Endothelial cell (in vitro differentiated cells): Measurements from ENCODE around the gene USP10. TPM values are rescaled to one million over a fixed set of nuclear protein-coding genes. Genes with fewer than 3 reads are reported as not detected.

Experiments
- DNase-seq: peaks from one replicate; pipeline ENCODE4 v3.0.0; 2021; ENCODE audit warnings: low spot score
- H3K27ac Mint-ChIP-seq: one replicate; pipeline ENCODE4 v1.8.0; 2021; ENCODE audit warnings: mixed read lengths, inconsistent platforms; ENCODE audit not compliant: unreplicated experiment
- H3K27me3 Mint-ChIP-seq: one replicate; pipeline ENCODE4 v1.8.0; 2021; ENCODE audit warnings: mild to moderate bottlenecking, moderate library complexity, mixed read lengths, inconsistent platforms; ENCODE audit not compliant: unreplicated experiment
- H3K36me3 Mint-ChIP-seq: one replicate; pipeline ENCODE4 v1.8.0; 2021; ENCODE audit warnings: mild to moderate bottlenecking, low read depth, mixed read lengths, inconsistent platforms; ENCODE audit not compliant: unreplicated experiment
- H3K4me1 Mint-ChIP-seq: one replicate; pipeline ENCODE4 v1.8.0; 2021; ENCODE audit warnings: mild to moderate bottlenecking, mixed read lengths, inconsistent platforms; ENCODE audit not compliant: unreplicated experiment
- H3K4me3 Mint-ChIP-seq: one replicate; pipeline ENCODE4 v1.8.0; 2021; ENCODE audit warnings: mild to moderate bottlenecking, mixed read lengths, inconsistent platforms; ENCODE audit not compliant: unreplicated experiment
- H3K9me3 Mint-ChIP-seq: one replicate; pipeline ENCODE4 v1.8.0; 2021; ENCODE audit warnings: mixed read lengths, inconsistent platforms; ENCODE audit not compliant: unreplicated experiment
- total RNA-seq: library from RNA; stranded (reverse); fragmentation: NEBNext Ultra II Directional; extraction: Animal tissue kit (Norgen Biotek cat#: 25700); gene quantifications from one replicate; pipeline ENCODE4 v1.2.1, GENCODE V29; 2021; ENCODE audit not compliant: unreplicated experiment
- TF ChIP-seq, protein P1 (sequence below): fragments of 200-600 bp; sonication (generic); IDR thresholded peaks from one replicate; pipeline ENCODE4 v1.5.0; 2021; ENCODE audit warnings: antibody characterized with exemption; ENCODE audit not compliant: unreplicated experiment

Gene USP10
- total RNA-seq, 1 donor from 2014 or later: 81.2 TPM

DNA sequence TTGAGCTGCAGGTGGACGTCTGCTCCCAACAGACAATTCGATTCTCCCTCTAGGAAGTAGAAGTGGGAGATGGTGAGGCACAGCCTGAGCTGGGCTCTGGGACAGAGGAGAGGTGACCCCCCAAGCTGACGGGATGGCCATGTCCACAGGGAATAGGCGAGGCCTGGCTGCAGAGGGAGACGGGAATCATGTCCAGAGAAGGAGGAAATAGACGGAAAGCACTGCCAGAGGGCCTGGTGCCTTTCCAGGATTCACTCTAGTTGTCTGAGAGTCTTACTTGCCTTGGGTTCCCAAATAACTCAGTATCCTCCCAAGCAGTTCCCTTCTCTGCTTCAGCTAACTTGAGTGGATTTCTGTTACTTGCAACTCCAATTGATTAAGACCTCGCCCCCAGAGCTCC is 115.7 kb downstream of the USP10 start:
- Mint-ChIP-seq H3K27me3 (peaks cover 13% of the 10 kb centered on the region), H3K4me1 (peaks cover 2% of the 10 kb centered on the region), H3K9me3 (no peaks in the 10 kb centered on the region), H3K4me3 (no peak overlapping the region), H3K36me3 (no peaks in the 10 kb centered on the region), H3K27ac (no peak overlapping the region)
- TF ChIP-seq, protein P1, sequence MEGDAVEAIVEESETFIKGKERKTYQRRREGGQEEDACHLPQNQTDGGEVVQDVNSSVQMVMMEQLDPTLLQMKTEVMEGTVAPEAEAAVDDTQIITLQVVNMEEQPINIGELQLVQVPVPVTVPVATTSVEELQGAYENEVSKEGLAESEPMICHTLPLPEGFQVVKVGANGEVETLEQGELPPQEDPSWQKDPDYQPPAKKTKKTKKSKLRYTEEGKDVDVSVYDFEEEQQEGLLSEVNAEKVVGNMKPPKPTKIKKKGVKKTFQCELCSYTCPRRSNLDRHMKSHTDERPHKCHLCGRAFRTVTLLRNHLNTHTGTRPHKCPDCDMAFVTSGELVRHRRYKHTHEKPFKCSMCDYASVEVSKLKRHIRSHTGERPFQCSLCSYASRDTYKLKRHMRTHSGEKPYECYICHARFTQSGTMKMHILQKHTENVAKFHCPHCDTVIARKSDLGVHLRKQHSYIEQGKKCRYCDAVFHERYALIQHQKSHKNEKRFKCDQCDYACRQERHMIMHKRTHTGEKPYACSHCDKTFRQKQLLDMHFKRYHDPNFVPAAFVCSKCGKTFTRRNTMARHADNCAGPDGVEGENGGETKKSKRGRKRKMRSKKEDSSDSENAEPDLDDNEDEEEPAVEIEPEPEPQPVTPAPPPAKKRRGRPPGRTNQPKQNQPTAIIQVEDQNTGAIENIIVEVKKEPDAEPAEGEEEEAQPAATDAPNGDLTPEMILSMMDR: no peak
- DNase-seq: no peak

GRCh38 chr16:84816023-84816422 is 116.2 kb downstream of the USP10 start:
- TF ChIP-seq, protein P1: no peak
- Mint-ChIP-seq H3K4me1 (peaks cover 2% of the 10 kb centered on the region), H3K4me3 (no peak overlapping the region), H3K27me3 (peaks cover 13% of the 10 kb centered on the region), H3K27ac (no peak overlapping the region), H3K9me3 (no peaks in the 10 kb centered on the region), H3K36me3 (no peaks in the 10 kb centered on the region)
- DNase-seq: no peak

DNA sequence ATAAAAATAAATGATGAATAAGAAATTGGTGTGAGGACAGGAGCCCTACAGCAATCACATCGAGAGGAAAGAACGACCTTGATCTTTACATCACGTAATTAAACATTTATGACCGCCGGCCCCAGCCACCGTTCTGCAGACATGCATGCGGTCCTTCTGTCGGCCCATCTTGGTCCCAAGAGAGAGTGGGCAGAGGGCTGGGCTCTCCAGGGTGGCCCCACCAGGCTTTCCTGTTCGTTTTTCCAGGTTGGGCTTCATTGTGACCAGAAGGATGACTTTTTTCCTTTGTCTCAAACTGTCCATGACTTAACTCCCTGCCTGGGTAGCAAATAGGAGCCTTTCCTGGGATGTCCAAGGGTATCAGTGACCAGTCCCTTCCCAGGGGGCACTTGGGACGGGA is 116.7 kb downstream of the USP10 start:
- no peak overlapping the region for H3K27ac Mint-ChIP-seq
- H3K9me3 Mint-ChIP-seq: no peaks in the 10 kb centered on the region
- no peaks in the 10 kb centered on the region for H3K36me3 Mint-ChIP-seq
- no peak overlapping the region for H3K4me3 Mint-ChIP-seq
- peaks cover 13% of the 10 kb centered on the region for H3K27me3 Mint-ChIP-seq
- H3K4me1 Mint-ChIP-seq: peaks cover 2% of the 10 kb centered on the region
- TF ChIP-seq, protein P1: no peak
- DNase-seq: no peak

- TF ChIP-seq, protein P1: no peak
- H3K36me3 Mint-ChIP-seq: no peaks in the 10 kb centered on the region
- no peak overlapping the region for H3K4me3 Mint-ChIP-seq
- no peak overlapping the region for H3K27ac Mint-ChIP-seq
- no peaks in the 10 kb centered on the region for H3K9me3 Mint-ChIP-seq
- peaks cover 2% of the 10 kb centered on the region for H3K4me1 Mint-ChIP-seq
- DNase-seq: no peak
- H3K27me3 Mint-ChIP-seq: peaks cover 13% of the 10 kb centered on the region
Observed at GRCh38 chr16:84817206-84817605, 117.4 kb downstream of the USP10 start.

GRCh38 chr16:84817613-84818012 is 117.8 kb downstream of the USP10 start:
- TF ChIP-seq, protein P1: no peak
- no peaks in the 10 kb centered on the region for H3K36me3 Mint-ChIP-seq
- H3K4me1 Mint-ChIP-seq: peaks cover 2% of the 10 kb centered on the region
- DNase-seq: no peak
- no peak overlapping the region for H3K27ac Mint-ChIP-seq
- H3K9me3 Mint-ChIP-seq: no peaks in the 10 kb centered on the region
- H3K4me3 Mint-ChIP-seq: no peak overlapping the region
- H3K27me3 Mint-ChIP-seq: peaks cover 11% of the 10 kb centered on the region
